T-cell (primary cell): ENCODE data around the gene ACTN1. TPM values are rescaled to one million over a fixed set of nuclear protein-coding genes. Genes with fewer than 3 reads are reported as not detected.
A peak's percentile ranks its signal among the peaks of the same experiment; 100 is the strongest.

ENCODE experiments used
- ATAC-seq, 4 experiments: fragments of 200-7000 bp in 3 of 4; fragments of 150-1000 bp in 1 of 4; cut with Tn5 transposase; replicated peaks in 1 of 4; 1 replicate in 3 of 4; 2 replicates in 1 of 4; pipeline ENCODE4 v1.10.0; 2021; ENCODE audit warnings: moderate library complexity in 3 of 4, mild to moderate bottlenecking in 2 of 4, moderate number of reproducible peaks in 1 of 4
- CTCF ChIA-PET, 2 donors: fragments of 300-600 bp; sonication (Branson Sonifier 250); formaldehyde crosslinking; loops; one replicate each; lab custom pipeline; 2022; ENCODE audit warnings: antibody characterized with exemption in 2 of 2; lab: Charles Lee
- POLR2A ChIA-PET, 2 donors: fragments of 300-600 bp; sonication (Branson Sonifier 250); formaldehyde crosslinking; loops; one replicate each; lab custom pipeline; 2022; ENCODE audit warnings: antibody characterized with exemption in 2 of 2; lab: Charles Lee
- DNase-seq, 35 experiments: peaks; one replicate each; pipeline versions ENCODE4 v3.0.0 to v3.0.0-alpha.2; 2013 to 2023
- H3K27ac ChIP-seq: one replicate; pipeline ENCODE4 v1.5.1; 2013; ENCODE audit warnings: low read length
- H3K27me3 ChIP-seq, 2 experiments: replicated peaks in 1 of 2; 1 replicate in 1 of 2; 2 replicates in 1 of 2; pipeline versions ENCODE4 v1.6.1 to v1.7.0; 2013; ENCODE audit warnings: low read length in 1 of 2, mixed read lengths in 1 of 2; ENCODE audit not compliant: control insufficient read depth in 2 of 2, insufficient read depth in 2 of 2; ENCODE audit errors: extremely low read depth in 1 of 2
- H3K36me3 ChIP-seq, 2 donors: 1 replicate in 1 of 2; 2 replicates in 1 of 2; pipeline versions ENCODE4 v1.6.1 to v1.7.0; 2013; ENCODE audit warnings: low read length in 1 of 2; ENCODE audit not compliant: control insufficient read depth in 2 of 2, insufficient read depth in 1 of 2; ENCODE audit errors: extremely low read depth in 1 of 2
- H3K4me1 ChIP-seq, 2 experiments: 1 replicate in 1 of 2; 2 replicates in 1 of 2; pipeline versions ENCODE4 v1.6.1 to v1.7.0; 2013; ENCODE audit warnings: low read length in 2 of 2, mixed read lengths in 1 of 2; ENCODE audit not compliant: insufficient read depth in 2 of 2, control insufficient read depth in 1 of 2; ENCODE audit errors: extremely low read depth in 1 of 2
- H3K4me3 ChIP-seq, 2 donors: 1 replicate in 1 of 2; 2 replicates in 1 of 2; pipeline versions ENCODE4 v1.5.1 to v1.7.0; 2013; ENCODE audit warnings: mild to moderate bottlenecking in 2 of 2, low read length in 1 of 2, moderate library complexity in 1 of 2; ENCODE audit not compliant: control insufficient read depth in 1 of 2; ENCODE audit errors: extremely low read depth in 1 of 2
- H3K9me3 ChIP-seq: 2 replicates; pipeline ENCODE4 v1.7.0; 2013
- H3K27ac Mint-ChIP-seq, 2 donors: one replicate each; pipeline ENCODE4 v1.8.0; 2020 to 2021; ENCODE audit warnings: mild to moderate bottlenecking in 2 of 2, mixed read lengths in 2 of 2
- H3K27me3 Mint-ChIP-seq, 2 donors: one replicate each; pipeline ENCODE4 v1.8.0; 2021 to 2022; ENCODE audit warnings: mixed read lengths in 2 of 2
- H3K36me3 Mint-ChIP-seq: one replicate; pipeline ENCODE4 v1.8.0; 2021; ENCODE audit warnings: mixed read lengths
- H3K4me1 Mint-ChIP-seq, 3 donors: one replicate each; pipeline ENCODE4 v1.8.0; 2020 to 2022; ENCODE audit warnings: mixed read lengths in 3 of 3, mild to moderate bottlenecking in 1 of 3
- H3K4me3 Mint-ChIP-seq, 3 donors: one replicate each; pipeline ENCODE4 v1.8.0; 2020 to 2022; ENCODE audit warnings: mild to moderate bottlenecking in 3 of 3, mixed read lengths in 3 of 3, moderate library complexity in 3 of 3
- H3K9me3 Mint-ChIP-seq, 3 donors: one replicate each; pipeline ENCODE4 v1.8.0; 2020 to 2022; ENCODE audit warnings: mixed read lengths in 3 of 3
- WGBS: methylation state at CpG from one replicate; pipeline ENCODE4 v1.1.5; 2013; ENCODE audit warnings: missing lambda C conversion rate; ENCODE audit not compliant: insufficient coverage; 5-methylcytosine and 5-hydroxymethylcytosine counted together
- total RNA-seq, 35 experiments: library from RNA in 6 of 35; stranded (reverse) in 6 of 35; fragments of 120-200 nt in 1 of 35; gene quantifications; one replicate each; pipeline versions ENCODE4 v1.2.1 to v1.2.4 and lab custom pipeline; 2013 to 2026

ACTN1 gene
- total RNA-seq, 5 donors from 2014 or later (not counting 1 experiment from before 2014, with no cell fraction given): 84.8 to 219 (median 122) TPM

- Mint-ChIP-seq H3K4me3 (peak overlapping the region in 2 of 3 donors; percentile 47 to 74), H3K9me3 (no peaks in the 10 kb centered on the region), H3K4me1 (peaks cover 84 to 93% (median 90%) of the 10 kb centered on the region in 3 donors), H3K36me3 (peaks cover 8% of the 10 kb centered on the region), H3K27ac (peak overlapping the region; percentile 80 to 88), H3K27me3 (no peaks in the 10 kb centered on the region)
- CTCF ChIA-PET: interaction anchor here in 1 of 2 donors (0.5 kb wide), 1 partner anchor 671 kb away, joined by 3 read pairs; no protein-coding TSS in a partner anchor
- Histone ChIP-seq H3K27ac (no peak overlapping the region), H3K9me3 (no peaks in the 10 kb centered on the region), H3K4me1 (peaks cover 36 to 72% of the 10 kb centered on the region in 2 experiments), H3K4me3 (no peak overlapping the region), H3K36me3 (peaks cover 0 to 3% of the 10 kb centered on the region in 2 donors), H3K27me3 (no peaks in the 10 kb centered on the region)
- no peak for DNase-seq
- WGBS: 91% methylated on average over 8 of the region's 10 CpGs
- peak in 3 of 4 experiments; percentile 18 to 39 (median 21) for ATAC-seq
- POLR2A ChIA-PET: interaction anchor here in 1 of 2 donors (1.0 kb wide), 1 partner anchor 15 kb away, joined by 3 read pairs; no protein-coding TSS in a partner anchor
Observed at GRCh38 chr14:68955164-68955850, 23.8 kb downstream of the ACTN1 start.

- peaks cover 8% of the 10 kb centered on the region for H3K36me3 Mint-ChIP-seq
- ChIA-PET CTCF (interaction anchor here (0.5 to 1.2 kb wide), 3 partner anchors 20 to 44 kb away, joined by 3 to 4 read pairs (median 3); no protein-coding TSS in a partner anchor), POLR2A (no interaction called here)
- no peaks in the 10 kb centered on the region for H3K27me3 Mint-ChIP-seq
- H3K4me3 Mint-ChIP-seq: peak overlapping the region; percentile 40 to 74 (median 59)
- peaks cover 37 to 84% of the 10 kb centered on the region in 2 experiments for H3K4me1 ChIP-seq
- H3K4me1 Mint-ChIP-seq: peaks cover 82 to 90% (median 90%) of the 10 kb centered on the region in 3 donors
- H3K9me3 ChIP-seq: no peaks in the 10 kb centered on the region
- no peak for ATAC-seq
- H3K27me3 ChIP-seq: no peaks in the 10 kb centered on the region
- H3K4me3 ChIP-seq: no peak overlapping the region
- peaks cover 0 to 3% of the 10 kb centered on the region in 2 donors for H3K36me3 ChIP-seq
- H3K9me3 Mint-ChIP-seq: no peaks in the 10 kb centered on the region
- DNase-seq: no peak
- 88% methylated on average over 4 of the region's 4 CpGs for WGBS
- peak overlapping the region; percentile 76 to 90 for H3K27ac Mint-ChIP-seq
- no peak overlapping the region for H3K27ac ChIP-seq
Observed at GRCh38 chr14:68953196-68953555, 25.9 kb downstream of the ACTN1 start.

- POLR2A ChIA-PET: no interaction called here
- no peaks in the 10 kb centered on the region for H3K27me3 Mint-ChIP-seq
Observed at GRCh38 chr14:68952531-68953195, 26.4 kb downstream of the ACTN1 start.

GRCh38 chr14:68951800-68952530 lies 27.1 kb downstream of the ACTN1 start:
- peaks cover 0 to 3% of the 10 kb centered on the region in 2 donors for H3K36me3 ChIP-seq
- H3K4me1 ChIP-seq: peaks cover 40 to 83% of the 10 kb centered on the region in 2 experiments
- no peaks in the 10 kb centered on the region for H3K9me3 ChIP-seq
- H3K9me3 Mint-ChIP-seq: no peaks in the 10 kb centered on the region
- CTCF ChIA-PET: no interaction called here
- DNase-seq (no peak), ATAC-seq (no peak)
- WGBS: 97% methylated on average over 11 of the region's 14 CpGs
- peak overlapping the region in 2 of 3 donors; percentile 43 to 74 for H3K4me3 Mint-ChIP-seq
- H3K27ac Mint-ChIP-seq: peak overlapping the region; percentile 59 to 90
- POLR2A ChIA-PET: interaction anchor here in 1 of 2 donors (0.6 kb wide), 1 partner anchor 28 kb away, joined by 3 read pairs; no protein-coding TSS in a partner anchor
- H3K27me3 Mint-ChIP-seq: no peaks in the 10 kb centered on the region
- H3K27me3 ChIP-seq: peaks cover 0 to 3% of the 10 kb centered on the region in 2 experiments
- peaks cover 7% of the 10 kb centered on the region for H3K36me3 Mint-ChIP-seq
- peaks cover 82 to 90% (median 89%) of the 10 kb centered on the region in 3 donors for H3K4me1 Mint-ChIP-seq
- no peak overlapping the region for H3K27ac ChIP-seq
- no peak overlapping the region for H3K4me3 ChIP-seq

More at GRCh38 chr14:68952531-68953195, 26.4 kb downstream of the ACTN1 start:
- WGBS: 67% methylated on average over 3 of the region's 12 CpGs
- Histone ChIP-seq H3K36me3 (peaks cover 0 to 3% of the 10 kb centered on the region in 2 donors), H3K27ac (no peak overlapping the region), H3K27me3 (peaks cover 0 to 3% of the 10 kb centered on the region in 2 experiments), H3K9me3 (no peaks in the 10 kb centered on the region), H3K4me3 (no peak overlapping the region), H3K4me1 (peaks cover 39 to 84% of the 10 kb centered on the region in 2 experiments)
- peak overlapping the region in 2 of 3 donors; percentile 43 to 74 for H3K4me3 Mint-ChIP-seq
- CTCF ChIA-PET: interaction anchor here (0.5 to 1.2 kb wide), 3 partner anchors 19 to 45 kb away, joined by 3 to 4 read pairs (median 3); no protein-coding TSS in a partner anchor
- ATAC-seq (peak in 1 of 4 experiments; percentile 63), DNase-seq (peak in 3 of 35 experiments; percentile 19 to 51 (median 33))
- H3K36me3 Mint-ChIP-seq: peaks cover 8% of the 10 kb centered on the region
- peak overlapping the region; percentile 76 to 90 for H3K27ac Mint-ChIP-seq
- no peaks in the 10 kb centered on the region for H3K9me3 Mint-ChIP-seq
- H3K4me1 Mint-ChIP-seq: peaks cover 82 to 90% (median 90%) of the 10 kb centered on the region in 3 donors

GRCh38 chr14:68951035-68951797 lies 27.9 kb downstream of the ACTN1 start:
- Histone ChIP-seq H3K27me3 (peaks cover 0 to 3% of the 10 kb centered on the region in 2 experiments), H3K9me3 (no peaks in the 10 kb centered on the region), H3K27ac (no peak overlapping the region), H3K4me3 (no peak overlapping the region), H3K4me1 (peaks cover 37 to 83% of the 10 kb centered on the region in 2 experiments), H3K36me3 (peaks cover 0 to 3% of the 10 kb centered on the region in 2 donors)
- H3K4me3 Mint-ChIP-seq: peak overlapping the region in 1 of 3 donors; percentile 74
- DNase-seq (no peak), ATAC-seq (no peak)
- no peaks in the 10 kb centered on the region for H3K9me3 Mint-ChIP-seq
- CTCF ChIA-PET: interaction anchor here in 1 of 2 donors (0.6 kb wide), 1 partner anchor 16 kb away, joined by 3 read pairs; no protein-coding TSS in a partner anchor
- peaks cover 82 to 90% (median 89%) of the 10 kb centered on the region in 3 donors for H3K4me1 Mint-ChIP-seq
- 90% methylated on average over 13 of the region's 19 CpGs for WGBS
- H3K36me3 Mint-ChIP-seq: peaks cover 2% of the 10 kb centered on the region
- POLR2A ChIA-PET: interaction anchor here in 1 of 2 donors (0.6 kb wide), 1 partner anchor 29 kb away, joined by 3 read pairs; no protein-coding TSS in a partner anchor
- peak overlapping the region; percentile 46 to 72 for H3K27ac Mint-ChIP-seq
- no peaks in the 10 kb centered on the region for H3K27me3 Mint-ChIP-seq
